Measurements from ENCODE around the gene COPS2. TPM values are rescaled to one million over a fixed set of nuclear protein-coding genes. Genes with fewer than 3 reads are reported as not detected.

COPS2 gene
- polyA plus RNA-seq, 2 of the 4 experiments (the other 2 are of a cell fraction): 64.8 to 66.6 TPM

DNA sequence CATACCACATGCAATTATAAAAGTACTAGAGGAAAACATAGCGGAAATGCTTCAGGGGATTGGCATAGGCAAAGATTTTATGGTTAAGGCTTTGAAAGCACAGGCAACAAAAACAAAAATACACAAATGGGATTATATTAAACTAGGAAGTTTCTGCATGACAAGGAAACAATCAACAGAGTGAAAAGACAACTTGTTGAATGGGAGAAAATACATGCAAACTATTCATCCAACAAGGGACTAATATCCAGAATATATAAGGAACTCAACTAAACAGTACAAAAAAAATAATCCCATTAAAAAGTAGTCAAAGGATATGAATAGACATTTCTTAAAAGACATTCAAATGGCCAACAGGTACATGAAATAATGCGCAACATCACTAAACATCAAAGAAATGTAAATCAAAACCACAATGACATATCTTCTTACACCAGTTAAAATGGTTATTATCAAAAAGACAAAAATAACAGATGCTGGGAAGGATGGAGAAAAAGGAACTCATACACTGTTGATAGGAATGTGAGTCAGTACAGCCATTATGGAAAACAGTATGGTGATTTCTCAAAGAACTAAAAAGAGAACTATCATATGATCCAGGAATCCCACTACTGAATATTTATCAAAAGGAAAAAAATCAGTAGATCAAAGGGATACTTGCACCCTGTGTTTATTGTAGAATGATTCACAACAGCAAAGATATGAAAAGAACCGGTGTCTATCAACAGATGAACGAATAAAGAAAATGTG, 39.1 kb downstream of the COPS2 start (continued):
- TF ChIP-seq REST (IDR thresholded peaks at IDR 0.05) (no peak), NFE2L2 (conservative IDR thresholded peaks at IDR 0.05; ENCODE audit: low read length) (no peak), TP53 (CRISPR knock-in tag; IDR thresholded peaks at IDR 0.05) (no peak), ELK1 (IDR thresholded peaks at IDR 0.05; ENCODE audit: low read depth, low read length) (no peak), CBX8 (IDR thresholded peaks at IDR 0.05) (no peak), HOXB5 (CRISPR knock-in tag; IDR thresholded peaks at IDR 0.05) (no peak), RARB (CRISPR knock-in tag; IDR thresholded peaks at IDR 0.05) (no peak), CBX2 (IDR thresholded peaks at IDR 0.05; ENCODE audit: borderline replicate concordance, low read depth) (no peak), CHD4 (IDR thresholded peaks at IDR 0.05; ENCODE audit: borderline replicate concordance) (no peak)

DNA sequence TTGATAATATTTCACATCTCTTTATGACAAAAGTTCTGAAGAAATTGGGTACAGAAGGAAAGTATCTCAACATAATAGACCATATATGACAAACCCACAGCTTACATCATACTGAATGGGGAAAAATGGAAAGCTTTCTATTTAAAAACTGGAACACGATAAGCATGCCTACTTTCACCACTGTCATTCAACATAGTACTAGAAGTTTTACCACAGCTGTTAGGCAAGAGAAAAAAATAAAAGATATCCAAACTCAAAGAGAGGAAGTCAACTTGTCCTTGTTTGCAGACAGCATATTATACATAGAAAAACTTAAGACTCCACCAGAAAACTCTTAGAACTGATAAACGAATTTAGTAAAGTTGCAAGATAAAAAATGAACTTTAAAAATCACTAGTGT, 40.3 kb downstream of the COPS2 start:
- ChIA-PET CTCF (no interaction called here), POLR2A (interaction anchor here (0.6 kb wide), 1 partner anchor 75 kb away, joined by 3 read pairs; no protein-coding TSS in a partner anchor)
- Histone ChIP-seq H3K4me3 (no peak overlapping the region), H3K27ac (no peak overlapping the region), H3K9me3 (no peaks in the 10 kb centered on the region), H3K4me2 (no peak overlapping the region), H3K4me1 (no peaks in the 10 kb centered on the region)
- no peak for FAIRE-seq
- TF ChIP-seq FOSB (CRISPR knock-in tag; IDR thresholded peaks at IDR 0.05): no peak
- no peak for TF ChIP-seq KDM1A (IDR thresholded peaks at IDR 0.05; ENCODE audit: low read depth)
- no peak for TF ChIP-seq BCL3 (IDR thresholded peaks at IDR 0.05)
- TF ChIP-seq JUN (IDR thresholded peaks at IDR 0.05): no peak
- TF ChIP-seq FOSL2 (IDR thresholded peaks at IDR 0.05): no peak
- no peak for TF ChIP-seq FOSL2 (CRISPR knock-in tag; IDR thresholded peaks at IDR 0.05)
- TF ChIP-seq RARB (CRISPR knock-in tag; IDR thresholded peaks at IDR 0.05): no peak
- no peak for TF ChIP-seq SREBF2 (IDR thresholded peaks at IDR 0.05)
- WGBS (ENCODE audit: missing lambda C conversion rate): 70% methylated on average over 2 of the region's 2 CpGs
- no peak for DNase-seq (ENCODE audit: low read depth in 1 of 2, low spot score in 1 of 2)
- no peak for ATAC-seq

- no peak for FAIRE-seq
- Histone ChIP-seq H3K9me3 (no peaks in the 10 kb centered on the region), H3K4me3 (no peak overlapping the region), H3K4me1 (no peaks in the 10 kb centered on the region), H3K27ac (no peak overlapping the region), H3K4me2 (no peak overlapping the region)
- no peak for ATAC-seq
- ChIA-PET POLR2A (no interaction called here), CTCF (no interaction called here)
- no peak for DNase-seq (ENCODE audit: low read depth in 1 of 2, low spot score in 1 of 2)
- 95% methylated on average over 2 of the region's 2 CpGs for WGBS (ENCODE audit: missing lambda C conversion rate)
- TF ChIP-seq TP53 (CRISPR knock-in tag; IDR thresholded peaks at IDR 0.05) (no peak), ZSCAN20 (CRISPR knock-in tag; IDR thresholded peaks at IDR 0.05) (no peak), FOSL2 (IDR thresholded peaks at IDR 0.05) (no peak), FOSL2 (CRISPR knock-in tag; IDR thresholded peaks at IDR 0.05) (no peak), GATA3 (IDR thresholded peaks at IDR 0.05; ENCODE audit: borderline replicate concordance) (no peak), BHLHE40 (IDR thresholded peaks at IDR 0.05; ENCODE audit: low read depth, low read length) (no peak), MAX (IDR thresholded peaks at IDR 0.05) (no peak), RFX5 (IDR thresholded peaks at IDR 0.05) (no peak), HEYL (CRISPR knock-in tag; IDR thresholded peaks at IDR 0.05) (no peak), RAD21 (conservative IDR thresholded peaks at IDR 0.05 in 1 of 2, IDR thresholded peaks at IDR 0.05 in 1 of 2) (no peak)
- TF ChIP-seq, protein P1, sequence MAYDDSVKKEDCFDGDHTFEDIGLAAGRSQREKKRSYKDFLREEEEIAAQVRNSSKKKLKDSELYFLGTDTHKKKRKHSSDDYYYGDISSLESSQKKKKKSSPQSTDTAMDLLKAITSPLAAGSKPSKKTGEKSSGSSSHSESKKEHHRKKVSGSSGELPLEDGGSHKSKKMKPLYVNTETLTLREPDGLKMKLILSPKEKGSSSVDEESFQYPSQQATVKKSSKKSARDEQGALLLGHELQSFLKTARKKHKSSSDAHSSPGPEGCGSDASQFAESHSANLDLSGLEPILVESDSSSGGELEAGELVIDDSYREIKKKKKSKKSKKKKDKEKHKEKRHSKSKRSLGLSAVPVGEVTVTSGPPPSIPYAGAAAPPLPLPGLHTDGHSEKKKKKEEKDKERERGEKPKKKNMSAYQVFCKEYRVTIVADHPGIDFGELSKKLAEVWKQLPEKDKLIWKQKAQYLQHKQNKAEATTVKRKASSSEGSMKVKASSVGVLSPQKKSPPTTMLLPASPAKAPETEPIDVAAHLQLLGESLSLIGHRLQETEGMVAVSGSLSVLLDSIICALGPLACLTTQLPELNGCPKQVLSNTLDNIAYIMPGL (CRISPR knock-in tag; IDR thresholded peaks at IDR 0.05; ENCODE audit: borderline replicate concordance): no peak
Observed at GRCh38 chr15:49110158-49110944, 45.0 kb downstream of the COPS2 start.
